ENCODE measurements around the gene FDX1. TPM values are rescaled to one million over a fixed set of nuclear protein-coding genes. Genes with fewer than 3 reads are reported as not detected.

Gene FDX1
- polyA plus RNA-seq, 1 donor = 17.7 TPM

DNA sequence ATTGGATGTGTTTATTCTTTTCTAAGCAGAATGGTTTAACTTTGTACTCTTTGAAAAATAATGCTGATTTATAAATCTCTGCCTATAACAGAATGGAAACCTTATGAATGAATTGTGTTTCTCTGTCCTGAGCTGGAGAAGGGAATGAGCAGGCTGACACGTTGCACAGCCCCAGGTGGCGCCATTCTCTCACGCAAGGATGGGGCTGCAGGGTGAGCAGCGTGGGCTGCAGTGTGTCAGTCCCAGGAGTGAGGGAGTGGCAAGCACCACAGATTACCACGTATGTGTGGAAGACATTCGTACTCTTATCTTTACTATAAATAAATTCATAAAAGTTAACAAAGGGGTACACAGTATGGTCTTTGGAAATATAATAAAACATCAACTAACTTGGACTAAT, 33.4 kb downstream of the FDX1 start:
- DNase-seq = peak; percentile 19

DNA sequence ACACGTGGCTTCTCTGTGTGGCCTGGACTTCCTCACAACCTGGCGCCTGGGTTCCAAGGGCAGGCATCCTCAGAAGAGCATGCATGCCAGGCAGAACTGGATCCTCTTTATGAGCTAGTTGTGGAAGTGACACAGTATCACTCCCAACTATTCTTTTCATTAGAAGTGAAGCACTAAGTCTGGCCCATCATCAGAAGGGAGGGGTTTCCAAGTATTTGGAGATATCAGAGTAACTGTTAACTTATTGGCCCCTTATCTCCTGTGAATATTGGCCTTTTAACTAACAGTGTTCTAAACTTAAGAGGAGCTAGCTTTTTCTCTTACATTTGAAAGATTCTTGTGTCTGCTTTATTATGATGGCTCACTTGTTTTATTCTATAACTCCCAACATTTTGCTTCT, 35.5 kb downstream of the FDX1 start:
- DNase-seq = no peak

DNA sequence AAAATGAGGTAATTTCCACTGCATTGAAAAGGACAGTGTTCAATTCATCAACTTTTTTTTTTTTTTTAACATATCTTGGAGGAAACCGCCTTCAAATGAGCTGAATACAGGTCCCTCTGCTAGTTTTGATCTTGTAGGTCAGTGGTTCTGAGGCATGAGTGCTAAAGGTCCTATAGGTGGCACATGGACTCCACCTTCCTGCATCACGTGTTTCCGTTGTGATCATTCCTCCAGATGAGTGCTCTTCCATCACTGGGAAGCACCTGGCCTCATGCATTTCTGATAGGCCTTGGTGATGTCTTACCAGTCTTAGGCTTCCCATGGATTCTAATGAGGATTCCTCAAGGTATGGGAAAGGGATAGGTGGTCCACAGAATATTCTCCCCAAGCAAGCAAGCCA, 37.8 kb downstream of the FDX1 start:
- no peak for DNase-seq

DNA sequence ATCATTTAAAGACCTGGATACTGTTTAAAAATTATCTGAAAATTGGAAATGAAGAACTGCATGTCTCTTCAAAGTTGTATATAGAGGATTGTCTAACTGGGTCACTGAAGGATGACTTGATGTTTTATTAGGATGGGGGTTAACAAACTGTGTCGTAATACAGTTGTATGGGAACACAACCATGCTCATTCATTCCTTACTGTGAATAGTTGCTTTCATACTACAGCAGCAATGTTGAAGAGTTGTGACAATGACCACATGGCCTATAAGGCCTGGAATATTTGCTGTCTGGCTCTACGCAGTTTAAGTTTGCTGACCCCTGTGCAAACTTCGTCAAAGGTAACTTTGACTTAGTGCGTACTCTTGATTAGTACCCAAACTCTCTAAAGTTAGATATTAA, 38.4 kb downstream of the FDX1 start:
- DNase-seq = no peak

DNA sequence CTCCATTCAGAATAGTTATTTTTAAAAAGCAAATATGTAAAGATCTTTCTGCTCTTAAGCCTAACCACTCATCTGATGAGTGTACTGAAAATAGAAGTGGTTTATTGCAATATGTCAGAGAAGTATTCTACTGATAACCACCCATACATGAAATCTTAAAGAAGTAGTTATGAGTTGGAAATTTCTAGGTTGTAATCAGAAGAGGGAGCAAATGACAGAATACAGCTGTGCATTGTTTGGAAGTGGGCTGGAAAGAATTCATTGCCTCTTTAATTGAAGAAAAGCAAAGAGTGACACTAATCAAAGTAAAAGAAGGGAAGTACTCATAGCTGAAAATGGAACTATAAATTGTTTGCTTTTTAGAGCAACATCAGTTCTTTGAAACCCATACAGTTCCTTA, 39.4 kb downstream of the FDX1 start:
- DNase-seq = no peak

DNA sequence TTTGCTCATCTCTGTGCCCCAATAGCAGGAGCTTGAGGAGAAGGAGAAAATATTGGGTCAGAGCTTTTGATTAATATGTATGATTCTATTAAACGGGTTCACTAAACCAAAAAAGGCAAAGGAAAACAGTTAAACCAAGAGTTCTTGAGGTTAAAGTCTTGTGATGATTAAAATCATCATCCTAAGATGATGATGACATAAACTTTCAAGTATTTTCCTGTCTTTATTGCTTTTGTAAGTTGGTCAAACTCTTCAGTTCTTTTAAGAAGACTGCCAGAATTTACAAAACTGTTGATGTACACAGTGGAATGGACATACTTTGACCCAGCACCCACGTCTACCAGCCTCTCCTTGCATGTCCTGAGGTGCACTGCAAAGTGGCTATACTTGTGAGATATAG, 41.0 kb downstream of the FDX1 start:
- DNase-seq = no peak

DNA sequence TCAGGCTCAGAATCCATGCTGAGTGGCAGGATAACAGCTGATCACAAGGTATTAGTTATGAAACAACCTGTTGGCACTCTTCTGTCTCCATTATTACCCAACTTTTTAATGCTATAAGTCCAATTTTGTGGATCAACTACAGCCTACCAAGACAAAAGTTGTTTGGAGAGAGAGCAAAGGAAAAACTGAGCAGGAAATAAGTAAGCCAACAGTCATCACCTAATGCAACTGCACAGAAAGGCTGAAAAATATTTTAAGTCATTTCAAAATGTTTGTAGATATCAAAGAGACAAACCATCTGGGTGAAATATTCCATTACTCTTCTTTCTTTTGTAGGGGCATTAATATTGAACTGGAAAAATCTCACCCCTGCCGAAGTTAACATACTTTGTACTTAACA, 41.6 kb downstream of the FDX1 start:
- DNase-seq = no peak

DNA sequence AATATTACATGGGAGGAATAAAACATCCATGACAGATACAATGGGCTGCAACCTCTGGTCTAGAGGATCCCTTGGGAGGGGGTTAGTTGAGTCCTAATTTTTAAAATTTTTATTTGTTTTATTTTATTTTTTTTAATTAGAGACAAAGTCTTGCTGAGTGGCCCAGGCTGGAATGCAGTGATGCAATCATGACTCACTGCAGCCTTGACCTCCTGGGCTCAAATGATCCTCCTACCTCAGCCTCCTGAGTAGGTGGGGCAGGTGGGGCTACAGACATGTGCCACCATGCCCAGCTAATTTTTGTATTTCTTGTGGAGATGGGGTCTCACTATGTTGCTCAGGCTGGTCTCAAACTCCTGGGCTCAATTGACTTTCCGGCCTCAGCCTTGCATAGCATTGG, 43.1 kb downstream of the FDX1 start:
- no peak for DNase-seq

DNA sequence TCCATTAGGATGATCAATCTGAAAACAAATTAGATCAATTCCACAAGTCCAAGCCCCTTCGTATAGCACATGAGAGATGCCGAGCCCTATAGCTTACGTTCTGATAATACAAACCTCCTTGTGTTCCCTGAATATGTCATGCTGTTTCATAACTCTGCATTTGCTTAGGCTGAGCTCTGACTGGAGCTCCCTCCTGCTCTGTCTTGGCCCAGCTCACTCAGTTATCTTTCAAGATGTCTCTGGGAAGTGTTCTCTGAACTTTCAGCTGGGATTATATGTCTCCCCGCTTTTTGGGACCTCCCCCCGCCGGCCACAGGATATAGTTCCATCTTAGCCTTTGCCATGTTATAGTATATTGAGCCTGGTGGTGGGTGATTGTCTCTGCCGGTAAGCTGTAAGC, 44.0 kb downstream of the FDX1 start:
- no peak for DNase-seq

DNA sequence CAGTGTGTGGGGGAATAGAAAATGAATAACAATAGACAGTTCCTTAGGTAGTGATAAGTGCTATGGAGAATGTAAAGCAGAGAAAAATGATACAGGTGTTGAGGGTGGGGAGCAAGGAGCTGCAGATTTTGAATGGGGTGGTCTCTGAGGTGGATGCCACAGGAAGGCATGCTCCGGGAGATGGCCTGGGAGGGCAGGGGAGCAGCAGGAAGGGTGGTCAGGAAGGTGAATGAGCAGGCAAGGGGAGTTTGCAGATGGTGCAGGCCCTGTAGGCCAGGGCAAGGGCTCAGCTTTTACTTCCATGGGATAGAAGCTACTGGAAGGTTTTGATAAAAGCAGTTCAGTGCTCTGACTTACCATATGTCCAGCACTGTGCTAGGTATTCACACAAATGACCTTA, 44.8 kb downstream of the FDX1 start:
- DNase-seq = no peak

DNA sequence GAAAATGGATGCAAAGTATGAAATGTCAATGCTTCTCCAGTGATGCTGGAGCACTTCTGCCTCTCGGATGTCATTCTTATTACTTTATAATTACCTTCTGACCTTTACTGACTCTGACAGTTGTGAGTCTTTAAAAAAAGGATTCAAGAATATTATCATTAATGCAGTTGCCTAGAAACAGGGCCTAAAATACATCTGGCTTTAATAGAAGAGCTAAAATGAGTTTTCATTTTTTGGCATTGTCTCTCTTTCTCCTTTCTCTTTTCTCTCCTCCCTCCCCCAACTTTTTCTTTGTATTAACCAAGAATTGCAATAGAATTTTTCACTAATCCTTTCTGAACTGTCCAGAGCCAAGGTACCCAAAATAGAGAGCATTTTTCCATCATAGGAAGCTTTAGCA, 45.9 kb downstream of the FDX1 start:
- DNase-seq = no peak

DNA sequence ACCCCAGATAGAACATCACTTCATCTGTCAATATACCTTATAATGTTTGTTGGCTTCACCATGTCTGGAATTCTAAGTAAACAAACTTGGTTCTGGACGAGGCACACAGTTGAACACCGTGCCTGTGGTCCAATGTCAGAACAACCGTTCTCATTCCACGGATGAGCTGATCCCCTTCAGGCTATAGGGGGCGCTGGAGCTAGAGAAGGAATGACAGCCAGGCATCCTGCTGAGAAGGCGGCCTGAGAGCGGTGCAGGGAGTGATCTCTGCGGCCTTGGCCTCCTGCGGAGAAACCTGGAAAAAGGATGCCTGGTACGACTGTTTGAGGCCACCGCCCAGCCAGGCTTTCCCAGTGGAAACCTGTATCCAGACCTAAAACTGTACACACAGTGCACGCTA, 48.7 kb downstream of the FDX1 start:
- no peak for DNase-seq

DNA sequence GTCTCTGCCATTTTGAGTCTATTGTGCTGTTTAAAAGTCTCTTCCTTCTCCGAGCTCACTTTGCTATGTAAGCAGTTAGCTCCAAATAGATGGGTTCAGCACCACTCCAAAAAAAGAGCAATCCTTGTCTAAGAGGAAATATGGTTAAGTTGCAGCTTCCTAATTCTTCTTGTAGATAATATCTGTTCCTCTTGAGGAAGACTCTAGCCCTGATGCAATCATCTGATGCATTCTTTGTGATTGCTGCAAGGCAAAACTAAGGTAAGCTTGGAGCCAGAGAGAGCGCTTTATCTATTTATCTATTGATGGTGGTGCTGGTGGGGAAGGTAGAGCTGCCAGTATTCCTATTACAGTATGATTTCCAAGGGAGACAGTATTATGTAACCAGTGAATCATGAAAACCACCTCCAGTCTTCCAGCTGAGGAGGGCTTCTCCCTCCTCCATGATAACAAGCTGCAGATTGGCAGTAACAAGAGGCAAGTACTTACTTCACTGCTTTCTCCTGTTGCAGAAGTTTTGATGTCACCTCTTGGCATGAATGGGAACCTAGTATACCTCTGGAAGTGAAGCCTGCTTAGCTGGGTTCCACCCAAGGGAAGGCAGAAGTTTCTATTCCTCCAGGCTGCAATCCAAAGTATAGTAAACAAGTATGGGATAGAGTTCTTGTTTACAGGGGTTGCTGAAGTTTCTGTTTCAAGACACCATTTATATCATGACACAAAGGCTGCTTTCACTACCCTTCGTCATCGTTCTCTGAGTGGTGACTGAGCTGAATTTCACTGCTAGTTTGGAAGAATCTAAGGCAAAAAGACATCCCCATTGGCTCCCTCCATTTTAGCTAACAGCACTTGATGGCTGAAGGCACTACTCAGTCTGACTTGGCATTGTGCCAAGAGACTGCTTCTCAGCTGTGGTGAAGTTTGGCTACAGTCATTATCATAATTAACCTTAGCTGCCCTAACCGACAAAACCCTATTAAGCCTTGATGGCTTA, 49.7 kb downstream of the FDX1 start:
- DNase-seq = no peak

DNA sequence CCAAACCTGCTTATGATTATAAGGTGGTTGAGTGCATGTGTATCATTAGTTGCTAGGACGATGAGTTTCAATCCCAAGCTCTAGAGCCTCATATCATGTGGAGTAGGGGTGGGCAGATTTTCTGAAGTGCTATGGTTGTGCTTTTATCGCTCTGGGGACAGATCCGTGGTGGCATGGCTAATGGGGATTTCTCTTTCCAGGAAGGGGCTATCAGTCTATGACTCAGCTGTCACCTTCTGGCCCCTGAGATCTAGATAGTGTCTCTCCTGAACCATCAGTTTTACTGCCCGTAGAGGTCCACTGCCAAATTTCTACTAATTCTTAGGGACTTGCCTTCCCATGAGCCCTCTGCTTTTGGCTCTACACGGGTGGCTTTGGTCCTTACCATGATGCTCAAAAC, 51.8 kb downstream of the FDX1 start:
- no peak for DNase-seq

DNA sequence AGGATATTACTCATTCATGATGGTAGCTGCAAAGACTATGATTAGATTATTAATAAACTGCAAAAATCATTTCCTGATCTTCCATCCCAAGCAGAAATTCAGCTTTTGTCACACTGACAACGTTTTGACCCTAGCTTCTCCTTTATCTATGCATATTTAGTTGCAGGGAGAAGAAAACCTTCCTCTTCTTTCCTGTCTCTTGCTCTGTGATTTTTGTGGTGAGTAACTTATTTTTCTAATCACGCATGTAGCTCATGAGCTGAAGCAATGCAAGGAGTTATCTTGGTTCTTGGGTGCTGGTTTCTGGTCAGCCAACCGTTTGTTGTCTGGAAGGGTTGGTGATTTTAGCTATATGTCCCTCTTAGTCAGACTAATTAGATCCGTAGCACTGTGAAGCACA, 56.4 kb downstream of the FDX1 start:
- no peak for DNase-seq

DNA sequence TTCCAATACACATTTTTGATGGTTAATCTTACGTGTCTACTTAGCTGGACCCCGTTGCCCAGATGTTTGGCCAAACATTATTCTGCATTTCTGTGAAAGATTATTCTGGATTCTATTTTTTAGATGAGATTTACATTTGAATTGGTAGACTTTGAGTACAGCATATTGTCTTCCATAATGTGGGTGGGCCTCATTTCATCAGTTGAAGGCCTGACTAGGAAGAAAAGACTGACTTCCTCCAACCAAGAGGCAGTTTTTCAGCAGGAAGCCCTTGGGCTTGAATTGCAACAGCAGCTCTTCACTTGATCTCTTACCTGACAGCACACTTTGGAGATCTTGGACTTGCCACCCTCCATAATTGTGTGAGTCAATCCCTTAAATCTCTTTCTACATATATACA, 58.7 kb downstream of the FDX1 start:
- DNase-seq = no peak

DNA sequence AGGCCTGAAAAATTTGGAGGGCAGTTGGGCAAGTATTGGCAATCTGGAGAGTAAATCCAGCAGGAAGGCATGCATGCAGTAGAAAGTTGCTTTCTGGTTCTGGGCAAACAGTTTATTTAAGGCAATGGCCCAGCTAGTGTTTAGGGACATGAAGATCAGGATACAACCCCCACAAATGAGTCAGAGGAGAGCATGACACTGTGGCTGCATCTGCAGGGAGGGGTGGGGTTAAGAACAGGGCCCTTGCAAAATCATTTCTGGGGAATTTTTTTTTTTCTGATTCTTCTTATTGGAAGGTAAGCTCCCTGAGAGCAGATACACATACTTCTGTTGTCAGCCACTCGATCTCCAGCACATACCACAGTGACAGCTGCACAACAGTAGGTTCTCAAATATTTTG, 61.1 kb downstream of the FDX1 start:
- no peak for DNase-seq

DNA sequence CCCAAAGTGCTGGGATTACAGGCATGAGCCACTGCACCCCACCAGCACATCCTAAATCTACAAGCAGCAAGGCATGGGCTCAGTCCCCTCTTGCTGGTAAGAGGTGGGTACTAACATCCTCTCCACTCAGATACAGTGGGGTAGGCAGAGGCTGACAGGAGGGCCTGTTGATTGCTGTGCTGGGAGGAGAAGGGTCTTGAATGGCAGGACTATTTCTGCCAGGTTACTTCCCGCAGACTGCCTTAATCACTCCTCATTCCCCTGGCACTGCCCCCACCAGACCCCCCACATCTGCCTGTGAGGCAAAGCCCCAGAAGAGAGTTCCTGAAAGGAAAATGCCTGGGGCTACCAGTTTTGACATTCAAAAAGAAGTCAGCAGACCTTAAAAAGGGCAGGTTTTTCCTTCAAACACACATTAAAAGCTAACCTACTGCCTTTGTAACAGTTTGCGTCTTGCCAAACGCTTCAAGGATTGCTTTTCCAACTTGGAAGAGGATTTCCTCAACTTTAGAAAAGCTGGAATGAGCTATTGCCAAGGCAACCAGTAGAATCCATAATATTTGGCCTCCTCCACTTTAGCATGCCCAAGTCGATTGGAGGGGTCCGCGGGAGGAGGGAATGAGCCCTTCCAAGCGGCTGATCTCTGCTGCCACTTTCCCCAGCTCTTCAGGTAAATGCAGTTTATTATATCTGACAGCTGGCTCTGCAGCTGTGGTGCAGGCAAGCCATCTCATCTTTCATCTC, 62.0 kb downstream of the FDX1 start:
- DNase-seq = peak; percentile 25

DNA sequence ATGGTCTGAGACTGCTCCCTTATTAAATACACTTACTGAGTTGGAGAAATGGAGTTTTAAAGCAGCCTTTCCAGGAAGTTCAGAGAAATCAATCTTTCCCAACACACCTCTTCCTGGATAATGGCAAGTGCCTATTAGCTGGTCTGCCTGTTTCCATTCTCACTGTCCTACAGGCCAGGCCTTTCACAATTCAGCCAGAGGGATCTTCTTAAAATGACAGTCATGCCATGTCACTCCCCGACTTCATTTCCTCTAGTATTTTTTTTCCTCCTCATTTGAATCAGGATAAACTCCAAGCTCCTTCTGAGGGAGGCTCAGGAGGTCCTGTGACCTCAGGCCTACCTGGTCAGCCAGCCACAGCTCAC, 62.6 kb downstream of the FDX1 start:
- DNase-seq = no peak

DNA sequence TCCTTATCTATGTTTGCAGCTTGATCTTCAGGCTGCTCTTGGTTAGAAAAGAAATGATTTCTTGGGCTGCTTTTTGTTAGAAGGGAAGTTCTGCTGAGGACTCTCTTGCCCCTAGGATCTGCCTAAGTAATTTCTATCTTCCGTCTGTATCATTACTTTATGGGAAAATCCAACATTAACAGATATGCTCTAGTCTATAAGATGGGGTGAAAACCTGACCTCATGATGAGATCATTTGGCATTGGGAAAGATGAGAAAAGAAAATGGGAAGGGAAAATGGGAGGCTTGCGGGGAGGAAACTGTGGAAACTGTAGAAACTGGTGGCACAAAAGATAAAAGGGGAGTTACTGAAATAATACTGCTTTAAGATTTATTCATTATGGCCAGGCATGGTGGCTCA, 63.6 kb downstream of the FDX1 start:
- DNase-seq = no peak

DNA sequence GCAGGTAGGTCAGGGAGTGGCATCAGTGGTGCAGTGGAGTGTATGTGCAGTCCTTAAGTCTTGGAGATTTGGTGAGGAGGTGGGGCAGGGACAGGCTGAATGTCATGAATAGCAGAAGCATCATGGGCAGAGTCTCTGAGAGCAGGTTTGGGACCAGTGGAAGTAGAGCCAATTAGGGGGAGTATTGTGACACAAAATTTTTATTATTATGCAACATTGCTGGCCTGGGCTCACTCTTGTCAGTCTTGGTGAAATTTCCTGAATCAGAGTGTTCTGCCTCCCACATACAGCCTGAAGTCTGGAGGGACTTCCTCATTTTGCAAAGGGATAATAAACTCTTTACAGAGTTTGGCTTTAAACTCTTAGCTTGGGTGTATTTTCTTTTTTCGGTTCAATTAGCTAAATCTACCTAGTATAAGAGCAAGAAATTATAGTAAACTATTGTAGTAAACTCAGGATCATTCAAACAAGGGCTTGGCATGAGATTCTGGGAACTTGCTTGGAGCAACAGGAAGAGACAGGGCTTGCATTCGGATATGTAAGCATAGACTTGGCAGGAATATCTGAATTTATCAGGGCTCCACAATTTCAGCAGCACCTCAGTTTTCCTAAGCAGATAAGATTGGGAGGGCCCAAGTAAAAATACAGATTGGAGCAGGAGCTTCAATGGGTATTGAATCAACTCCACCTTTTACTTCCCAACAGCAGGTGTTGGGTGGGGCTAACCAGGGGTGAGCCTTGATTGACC, 67.7 kb downstream of the FDX1 start:
- DNase-seq = no peak

DNA sequence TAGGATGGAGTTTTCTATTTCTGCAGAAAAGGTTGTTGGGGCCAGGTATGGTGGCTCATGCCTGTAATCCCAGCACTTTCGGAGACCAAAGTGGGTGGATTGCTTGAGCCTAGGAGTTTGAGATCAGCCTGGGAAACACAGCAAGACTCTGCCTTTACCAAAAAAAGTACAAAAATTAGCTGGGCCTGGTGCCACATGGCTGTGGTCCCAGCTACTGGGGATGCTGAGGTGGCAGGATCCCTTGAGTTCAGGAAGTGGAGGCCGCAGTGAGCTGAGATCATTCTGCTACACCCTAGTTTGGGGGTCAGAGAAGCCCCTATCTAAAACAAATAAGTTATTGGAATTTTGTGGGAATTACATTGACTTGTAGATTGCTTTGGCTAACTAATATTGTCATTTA, 71.7 kb downstream of the FDX1 start:
- DNase-seq = no peak

Measured in left kidney (tissue), 2 donors.